ENCODE data around the gene FCN3. TPM values are rescaled to one million over a fixed set of nuclear protein-coding genes. Genes with fewer than 3 reads are reported as not detected.

The FCN3 gene
- total and polyA plus RNA-seq, 9 of the 15 experiments (the other 6 are each of a cell fraction or from before 2014, with no cell fraction given) = 0.49 TPM; not detected in 8

GRCh38 chr1:27365372-27366112, 9.1 kb downstream of the FCN3 start (continued):
- TF ChIP-seq ZNF280B (CRISPR knock-in tag; IDR thresholded peaks at IDR 0.05) = no peak
- no peak for TF ChIP-seq ADNP (tag; IDR thresholded peaks at IDR 0.05)
- TF ChIP-seq XRCC3 (IDR thresholded peaks at IDR 0.05) = no peak
- TF ChIP-seq MCM3 (IDR thresholded peaks at IDR 0.05) = no peak
- no peak for TF ChIP-seq ZNF57 (CRISPR knock-in tag; IDR thresholded peaks at IDR 0.05)
- TF ChIP-seq SAP30 (IDR thresholded peaks at IDR 0.05; ENCODE audit: borderline replicate concordance, insufficient read depth, low read depth, low read length, poor library complexity, severe bottlenecking) = peak; percentile 35
- TF ChIP-seq TRIM28 (IDR thresholded peaks at IDR 0.05) = no peak
- TF ChIP-seq CLOCK (CRISPR knock-in tag; IDR thresholded peaks at IDR 0.05; ENCODE audit: borderline replicate concordance) = no peak
- no peak for TF ChIP-seq ZNF212 (CRISPR knock-in tag; IDR thresholded peaks at IDR 0.05)
- no peak for TF ChIP-seq SNRNP70 (optimal IDR thresholded peaks at IDR 0.05; ENCODE audit: low read depth, low read length)
- TF ChIP-seq MTA1 (IDR thresholded peaks at IDR 0.05; ENCODE audit: borderline replicate concordance) = no peak
- no peak for TF ChIP-seq ZNF174 (CRISPR knock-in tag; IDR thresholded peaks at IDR 0.05)
- TF ChIP-seq, protein P1, sequence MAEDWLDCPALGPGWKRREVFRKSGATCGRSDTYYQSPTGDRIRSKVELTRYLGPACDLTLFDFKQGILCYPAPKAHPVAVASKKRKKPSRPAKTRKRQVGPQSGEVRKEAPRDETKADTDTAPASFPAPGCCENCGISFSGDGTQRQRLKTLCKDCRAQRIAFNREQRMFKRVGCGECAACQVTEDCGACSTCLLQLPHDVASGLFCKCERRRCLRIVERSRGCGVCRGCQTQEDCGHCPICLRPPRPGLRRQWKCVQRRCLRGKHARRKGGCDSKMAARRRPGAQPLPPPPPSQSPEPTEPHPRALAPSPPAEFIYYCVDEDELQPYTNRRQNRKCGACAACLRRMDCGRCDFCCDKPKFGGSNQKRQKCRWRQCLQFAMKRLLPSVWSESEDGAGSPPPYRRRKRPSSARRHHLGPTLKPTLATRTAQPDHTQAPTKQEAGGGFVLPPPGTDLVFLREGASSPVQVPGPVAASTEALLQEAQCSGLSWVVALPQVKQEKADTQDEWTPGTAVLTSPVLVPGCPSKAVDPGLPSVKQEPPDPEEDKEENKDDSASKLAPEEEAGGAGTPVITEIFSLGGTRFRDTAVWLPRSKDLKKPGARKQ (CRISPR knock-in tag; IDR thresholded peaks at IDR 0.05) = no peak
- no peak for TF ChIP-seq EWSR1 (IDR thresholded peaks at IDR 0.05; ENCODE audit: borderline replicate concordance, low read depth, partially characterized antibody)
- TF ChIP-seq BHLHE40 (IDR thresholded peaks at IDR 0.05; ENCODE audit: low read length) = no peak
- TF ChIP-seq TAF9B (IDR thresholded peaks at IDR 0.05; ENCODE audit: partially characterized antibody) = no peak
- TF ChIP-seq, protein P2, sequence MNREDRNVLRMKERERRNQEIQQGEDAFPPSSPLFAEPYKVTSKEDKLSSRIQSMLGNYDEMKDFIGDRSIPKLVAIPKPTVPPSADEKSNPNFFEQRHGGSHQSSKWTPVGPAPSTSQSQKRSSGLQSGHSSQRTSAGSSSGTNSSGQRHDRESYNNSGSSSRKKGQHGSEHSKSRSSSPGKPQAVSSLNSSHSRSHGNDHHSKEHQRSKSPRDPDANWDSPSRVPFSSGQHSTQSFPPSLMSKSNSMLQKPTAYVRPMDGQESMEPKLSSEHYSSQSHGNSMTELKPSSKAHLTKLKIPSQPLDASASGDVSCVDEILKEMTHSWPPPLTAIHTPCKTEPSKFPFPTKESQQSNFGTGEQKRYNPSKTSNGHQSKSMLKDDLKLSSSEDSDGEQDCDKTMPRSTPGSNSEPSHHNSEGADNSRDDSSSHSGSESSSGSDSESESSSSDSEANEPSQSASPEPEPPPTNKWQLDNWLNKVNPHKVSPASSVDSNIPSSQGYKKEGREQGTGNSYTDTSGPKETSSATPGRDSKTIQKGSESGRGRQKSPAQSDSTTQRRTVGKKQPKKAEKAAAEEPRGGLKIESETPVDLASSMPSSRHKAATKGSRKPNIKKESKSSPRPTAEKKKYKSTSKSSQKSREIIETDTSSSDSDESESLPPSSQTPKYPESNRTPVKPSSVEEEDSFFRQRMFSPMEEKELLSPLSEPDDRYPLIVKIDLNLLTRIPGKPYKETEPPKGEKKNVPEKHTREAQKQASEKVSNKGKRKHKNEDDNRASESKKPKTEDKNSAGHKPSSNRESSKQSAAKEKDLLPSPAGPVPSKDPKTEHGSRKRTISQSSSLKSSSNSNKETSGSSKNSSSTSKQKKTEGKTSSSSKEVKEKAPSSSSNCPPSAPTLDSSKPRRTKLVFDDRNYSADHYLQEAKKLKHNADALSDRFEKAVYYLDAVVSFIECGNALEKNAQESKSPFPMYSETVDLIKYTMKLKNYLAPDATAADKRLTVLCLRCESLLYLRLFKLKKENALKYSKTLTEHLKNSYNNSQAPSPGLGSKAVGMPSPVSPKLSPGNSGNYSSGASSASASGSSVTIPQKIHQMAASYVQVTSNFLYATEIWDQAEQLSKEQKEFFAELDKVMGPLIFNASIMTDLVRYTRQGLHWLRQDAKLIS (CRISPR knock-in tag; IDR thresholded peaks at IDR 0.05) = no peak
- peak; percentile 56; the same call in 1 of the 2 replicates for TF ChIP-seq ATF7 (IDR thresholded peaks at IDR 0.05)
- TF ChIP-seq YBX1 (IDR thresholded peaks at IDR 0.05) = no peak
- no peak for TF ChIP-seq RAD51 (IDR thresholded peaks at IDR 0.05; ENCODE audit: borderline replicate concordance, low read depth)
